IMR-90 (cell line): ENCODE data around the gene TENM4. TPM values are rescaled to one million over a fixed set of nuclear protein-coding genes. Genes with fewer than 3 reads are reported as not detected.

Source experiments
- ATAC-seq: fragments of 200-7000 bp; cut with Tn5 transposase; 2 replicates; pipeline ENCODE4 v1.9.1; 2020; ENCODE audit warnings: low read depth, mild to moderate bottlenecking, moderate library complexity
- BruUV-seq: library from RNA; stranded (reverse); fragments of 400-500 nt; replicated peaks from 2 replicates; lab custom pipeline; 2021; lab: Mats Ljungman, UMichigan
- CTCF ChIA-PET: fragments of 300-600 bp; formaldehyde crosslinking; extraction: SDS; loops from one replicate; lab custom pipeline; 2021; ENCODE audit warnings: antibody characterized with exemption; lab: Yijun Ruan, JAX
- POLR2A ChIA-PET: fragments of 300-600 bp; sonication (Branson Sonifier 250); formaldehyde crosslinking; loops from one replicate; lab custom pipeline; 2022; ENCODE audit warnings: antibody characterized with exemption; ENCODE audit not compliant: unreplicated experiment; lab: Charles Lee
- DNase-seq: peaks from one replicate; pipeline ENCODE4 v3.0.0; 2013
- H2AFZ ChIP-seq: replicated peaks from 2 replicates; pipeline ENCODE3; 2013; ENCODE audit warnings: low read length, mild to moderate bottlenecking; ENCODE audit not compliant: poor library complexity
- H2AK5ac ChIP-seq: 2 replicates; pipeline ENCODE4 v1.6.1; 2013; ENCODE audit warnings: low read depth, low read length, inconsistent platforms
- H2AK9ac ChIP-seq: replicated peaks from 2 replicates; pipeline ENCODE3; 2013; ENCODE audit warnings: mild to moderate bottlenecking, low read depth, low read length, moderate library complexity; ENCODE audit not compliant: poor library complexity
- H2BK120ac ChIP-seq: 2 replicates; pipeline ENCODE4 v1.6.1; 2013; ENCODE audit warnings: low read depth, low read length, inconsistent platforms
- H2BK15ac ChIP-seq: 3 replicates; pipeline ENCODE4 v1.6.1; 2013; ENCODE audit warnings: low read depth, low read length, inconsistent platforms
- H2BK20ac ChIP-seq: 2 replicates; pipeline ENCODE4 v1.6.1; 2013; ENCODE audit warnings: low read depth, mild to moderate bottlenecking, inconsistent platforms, low read length, moderate library complexity
- H2BK5ac ChIP-seq: 2 replicates; pipeline ENCODE4 v1.6.1; 2013; ENCODE audit warnings: mild to moderate bottlenecking, low read depth, low read length, inconsistent platforms; ENCODE audit not compliant: poor library complexity, severe bottlenecking
- H3K14ac ChIP-seq: replicated peaks from 2 replicates; pipeline ENCODE4 v1.6.1; 2013; ENCODE audit warnings: low read depth, low read length, inconsistent platforms
- H3K18ac ChIP-seq: 2 replicates; pipeline ENCODE4 v1.6.1; 2013; ENCODE audit warnings: low read depth, low read length, control low read depth
- H3K23ac ChIP-seq: 2 replicates; pipeline ENCODE4 v1.6.1; 2013; ENCODE audit warnings: low read depth, low read length, inconsistent platforms
- H3K27ac ChIP-seq: 2 replicates; pipeline ENCODE4 v1.5.1; 2013; ENCODE audit warnings: mild to moderate bottlenecking, control low read depth, low read length; ENCODE audit not compliant: insufficient read depth
- H3K27me3 ChIP-seq: 2 replicates; pipeline ENCODE4 v1.6.1; 2013; ENCODE audit warnings: low read length; ENCODE audit not compliant: control insufficient read depth, insufficient read depth
- H3K36me3 ChIP-seq: 2 replicates; pipeline ENCODE4 v1.6.1; 2013; ENCODE audit warnings: low read length, mixed read lengths; ENCODE audit not compliant: control insufficient read depth, insufficient read depth
- H3K4ac ChIP-seq: 2 replicates; pipeline ENCODE4 v1.6.1; 2013; ENCODE audit warnings: low read depth, low read length, inconsistent platforms
- H3K4me1 ChIP-seq: 2 replicates; pipeline ENCODE4 v1.6.1; 2013; ENCODE audit warnings: low read length, mixed read lengths; ENCODE audit not compliant: control insufficient read depth, insufficient read depth
- H3K4me2 ChIP-seq: 2 replicates; pipeline ENCODE4 v1.6.1; 2013; ENCODE audit warnings: low read depth, mild to moderate bottlenecking, control low read depth, low read length, moderate library complexity
- H3K4me3 ChIP-seq: 2 replicates; pipeline ENCODE4 v1.5.1; 2013; ENCODE audit warnings: low read depth, mild to moderate bottlenecking, control low read depth, low read length, moderate library complexity; ENCODE audit not compliant: insufficient read depth
- H3K56ac ChIP-seq: 2 replicates; pipeline ENCODE4 v1.6.1; 2013; ENCODE audit warnings: low read length, inconsistent platforms; ENCODE audit not compliant: insufficient read depth; ENCODE audit errors: extremely low read depth
- H3K79me1 ChIP-seq, 2 experiments: 2 replicates each; pipeline ENCODE4 v1.6.1; 2013; ENCODE audit warnings: low read length in 2 of 2, inconsistent platforms in 1 of 2, low read depth in 1 of 2
- H3K9ac ChIP-seq: 2 replicates; pipeline ENCODE4 v1.6.1; 2013; ENCODE audit warnings: low read depth, low read length, control low read depth
- H3K9me1 ChIP-seq: 2 replicates; pipeline ENCODE4 v1.6.1; 2013; ENCODE audit warnings: low read length, inconsistent platforms; ENCODE audit not compliant: insufficient read depth
- H3K9me3 ChIP-seq: 2 replicates; pipeline ENCODE4 v1.6.1; 2013; ENCODE audit warnings: low read length; ENCODE audit not compliant: control insufficient read depth, insufficient read depth
- H4K20me1 ChIP-seq: 2 replicates; pipeline ENCODE4 v1.6.1; 2013; ENCODE audit warnings: low read length, inconsistent platforms; ENCODE audit not compliant: insufficient read depth
- H4K5ac ChIP-seq: 2 replicates; pipeline ENCODE4 v1.6.1; 2013; ENCODE audit warnings: mild to moderate bottlenecking, low read depth, low read length, control low read depth
- H4K8ac ChIP-seq, 2 experiments: 2 replicates each; pipeline ENCODE4 v1.6.1; 2013; ENCODE audit warnings: low read depth in 2 of 2, low read length in 2 of 2, control low read depth in 1 of 2, inconsistent platforms in 1 of 2
- H4K91ac ChIP-seq: 2 replicates; pipeline ENCODE4 v1.6.1; 2013; ENCODE audit warnings: low read depth, low read length, inconsistent platforms; ENCODE audit not compliant: insufficient read depth
- CEBPB ChIP-seq: IDR thresholded peaks from 2 replicates; pipeline ENCODE4 v1.6.1; 2012; ENCODE audit warnings: low read depth, low read length, improper control_type of control experiment
- CHD1 ChIP-seq: IDR thresholded peaks from 2 replicates; pipeline ENCODE4 v1.6.1; 2012; ENCODE audit warnings: low read depth, low read length, improper control_type of control experiment
- MAFK ChIP-seq: IDR thresholded peaks from 2 replicates; pipeline ENCODE4 v1.6.1; 2012; ENCODE audit warnings: low read depth, low read length, improper control_type of control experiment
- MAZ ChIP-seq: IDR thresholded peaks from 2 replicates; pipeline ENCODE4 v1.6.1; 2012; ENCODE audit warnings: low read depth, mild to moderate bottlenecking, low read length, improper control_type of control experiment, moderate library complexity, borderline replicate concordance
- MXI1 ChIP-seq: IDR thresholded peaks from 2 replicates; pipeline ENCODE4 v1.6.1; 2012; ENCODE audit warnings: low read depth, mild to moderate bottlenecking, low read length, moderate library complexity, borderline replicate concordance
- NFE2L2 ChIP-seq: fragments of 150-350 bp; IDR thresholded peaks from 2 replicates; pipeline ENCODE4 v1.6.1; 2016; ENCODE audit warnings: low read depth, mild to moderate bottlenecking, low read length
- POLR2A ChIP-seq: IDR thresholded peaks from 2 replicates; pipeline ENCODE4 v1.6.1; 2012; ENCODE audit warnings: mild to moderate bottlenecking, low read depth, low read length
- RAD21 ChIP-seq: IDR thresholded peaks from 2 replicates; pipeline ENCODE4 v1.6.1; 2012; ENCODE audit warnings: low read length, improper control_type of control experiment
- RCOR1 ChIP-seq: IDR thresholded peaks from 2 replicates; pipeline ENCODE4 v1.6.1; 2012; ENCODE audit warnings: mild to moderate bottlenecking, low read length, improper control_type of control experiment; ENCODE audit not compliant: insufficient replicate concordance
- RFX5 ChIP-seq: IDR thresholded peaks from 2 replicates; pipeline ENCODE4 v1.8.0; 2012; ENCODE audit warnings: low read depth, mild to moderate bottlenecking, low read length, moderate library complexity
- SMC3 ChIP-seq: fragments of 150-350 bp; IDR thresholded peaks from 2 replicates; pipeline ENCODE4 v1.6.1; 2016; ENCODE audit warnings: low read depth, mild to moderate bottlenecking, antibody characterized with exemption, low read length, moderate library complexity
- WGBS, 2 experiments: methylation state at CpG; one replicate each; pipeline versions ENCODE4 v1.1.5 to v1.1.7; 2013; ENCODE audit warnings: missing lambda C conversion rate in 2 of 2; ENCODE audit not compliant: insufficient read length in 1 of 2; ENCODE audit errors: extremely low coverage in 2 of 2; 5-methylcytosine and 5-hydroxymethylcytosine counted together
- dilution Hi-C: fragments of 300-500 bp; cut with HindIII; formaldehyde crosslinking; loops from one replicate; pipeline ENCODE4 v1.14.3; 2018; ENCODE audit warnings: low sequenced_read_pairs; ENCODE audit not compliant: unreplicated experiment
- in situ Hi-C: fragments of 300-500 bp; cut with MboI; formaldehyde crosslinking; loops from 3 replicates; pipeline ENCODE4 v1.14.3; 2019; ENCODE audit warnings: low sequenced_read_pairs, inconsistent platforms, mixed read lengths
- intact Hi-C: fragments of 100-400 bp; cut with micrococcal nuclease; formaldehyde crosslinking; loops from 2 replicates; pipeline ENCODE4 v1.10.0; 2022
- polyA plus RNA-seq, 3 experiments: library from polyadenylated mRNA; depleted of rRNA; stranded (reverse); fragments of >200 nt; gene quantifications; 2 replicates each; pipeline ENCODE4 v1.2.3, GENCODE V29; 2012; ENCODE audit warnings: low replicate concordance in 1 of 3
- total RNA-seq: library from RNA; depleted of rRNA; stranded (reverse); fragments of >200 nt; gene quantifications from 2 replicates; pipeline ENCODE4 v1.2.3, GENCODE V29; 2012
- TF ChIP-seq, protein P1 (sequence below): fragments of 150-350 bp; IDR thresholded peaks from 2 replicates; pipeline ENCODE4 v1.6.1; 2017; ENCODE audit warnings: mild to moderate bottlenecking, antibody characterized with exemption, low read length, low read depth
- TF ChIP-seq, protein P2 (sequence below): conservative IDR thresholded peaks from 2 replicates; pipeline ENCODE4 v1.5.1; 2012; ENCODE audit warnings: mild to moderate bottlenecking, low read depth, low read length, improper control_type of control experiment

TENM4 gene
- total and polyA plus RNA-seq, 2 of the 4 experiments (the other 2 are of a cell fraction): 7.4 to 9.0 TPM

DNA sequence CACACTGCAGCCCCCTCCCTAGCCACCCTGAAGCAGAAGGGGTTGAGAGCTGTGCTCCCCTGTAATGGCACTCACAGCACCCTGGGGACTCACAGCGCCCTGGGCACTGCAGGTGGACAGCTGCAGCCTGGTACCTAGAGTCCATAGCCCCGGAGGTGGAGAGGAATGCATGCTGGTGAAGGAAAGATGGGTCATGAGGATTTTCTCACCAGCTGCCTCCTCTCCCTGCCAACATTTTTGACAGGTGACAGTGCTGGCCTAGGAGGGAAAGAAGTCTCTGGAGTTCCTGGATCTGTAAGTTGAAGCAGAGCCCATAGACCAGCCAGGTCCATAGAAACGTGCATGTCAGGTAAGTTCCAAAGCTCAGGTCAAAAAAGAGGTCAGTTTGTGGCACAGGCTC is 330.5 kb downstream of the TENM4 start:
- dilution Hi-C loops (no loop called here), intact Hi-C loops (no loop called here), in situ Hi-C loops (no loop called here)
- Histone ChIP-seq H3K9me1 (no peaks in the 10 kb centered on the region; the same call in 1 of the 2 replicates), H3K23ac (no peak overlapping the region), H2BK5ac (no peak overlapping the region), H3K4me2 (no peak overlapping the region), H2AK9ac (no peak overlapping the region), H2BK15ac (no peak overlapping the region), H3K79me1 (no peaks in the 10 kb centered on the region), H3K4me3 (no peak overlapping the region), H4K8ac (no peak overlapping the region), H4K5ac (no peak overlapping the region), H2AK5ac (no peak overlapping the region), H2BK120ac (no peak overlapping the region), H3K18ac (no peak overlapping the region), H3K4ac (no peak overlapping the region), H2AFZ (no peak overlapping the region), H3K56ac (no peak overlapping the region), H3K36me3 (0 out of 2 replicates have a peak, but pooled peaks cover 2% of the 10 kb centered on the region), H2BK20ac (no peak overlapping the region), H3K4me1 (no peaks in the 10 kb centered on the region; the same call in 1 of the 2 replicates), H3K9me3 (no peaks in the 10 kb centered on the region), H3K14ac (no peak overlapping the region), H3K27ac (no peak overlapping the region), H3K27me3 (no peaks in the 10 kb centered on the region), H4K20me1 (no peaks in the 10 kb centered on the region), H3K9ac (no peak overlapping the region), H4K91ac (no peak overlapping the region)
- no TSS peak for BruUV-seq
- ChIA-PET CTCF (no interaction called here), POLR2A (no interaction called here)
- DNase-seq: no peak
- TF ChIP-seq MXI1 (no peak), RFX5 (no peak), SMC3 (no peak), CHD1 (no peak), NFE2L2 (no peak), CEBPB (no peak), POLR2A (no peak), RCOR1 (no peak), MAZ (no peak), RAD21 (no peak), MAFK (no peak)
- TF ChIP-seq, protein P1, sequence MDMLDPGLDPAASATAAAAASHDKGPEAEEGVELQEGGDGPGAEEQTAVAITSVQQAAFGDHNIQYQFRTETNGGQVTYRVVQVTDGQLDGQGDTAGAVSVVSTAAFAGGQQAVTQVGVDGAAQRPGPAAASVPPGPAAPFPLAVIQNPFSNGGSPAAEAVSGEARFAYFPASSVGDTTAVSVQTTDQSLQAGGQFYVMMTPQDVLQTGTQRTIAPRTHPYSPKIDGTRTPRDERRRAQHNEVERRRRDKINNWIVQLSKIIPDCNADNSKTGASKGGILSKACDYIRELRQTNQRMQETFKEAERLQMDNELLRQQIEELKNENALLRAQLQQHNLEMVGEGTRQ: no peak
- TF ChIP-seq, protein P2, sequence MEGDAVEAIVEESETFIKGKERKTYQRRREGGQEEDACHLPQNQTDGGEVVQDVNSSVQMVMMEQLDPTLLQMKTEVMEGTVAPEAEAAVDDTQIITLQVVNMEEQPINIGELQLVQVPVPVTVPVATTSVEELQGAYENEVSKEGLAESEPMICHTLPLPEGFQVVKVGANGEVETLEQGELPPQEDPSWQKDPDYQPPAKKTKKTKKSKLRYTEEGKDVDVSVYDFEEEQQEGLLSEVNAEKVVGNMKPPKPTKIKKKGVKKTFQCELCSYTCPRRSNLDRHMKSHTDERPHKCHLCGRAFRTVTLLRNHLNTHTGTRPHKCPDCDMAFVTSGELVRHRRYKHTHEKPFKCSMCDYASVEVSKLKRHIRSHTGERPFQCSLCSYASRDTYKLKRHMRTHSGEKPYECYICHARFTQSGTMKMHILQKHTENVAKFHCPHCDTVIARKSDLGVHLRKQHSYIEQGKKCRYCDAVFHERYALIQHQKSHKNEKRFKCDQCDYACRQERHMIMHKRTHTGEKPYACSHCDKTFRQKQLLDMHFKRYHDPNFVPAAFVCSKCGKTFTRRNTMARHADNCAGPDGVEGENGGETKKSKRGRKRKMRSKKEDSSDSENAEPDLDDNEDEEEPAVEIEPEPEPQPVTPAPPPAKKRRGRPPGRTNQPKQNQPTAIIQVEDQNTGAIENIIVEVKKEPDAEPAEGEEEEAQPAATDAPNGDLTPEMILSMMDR: no peak
- no peak for ATAC-seq
- 80% methylated on average over 1 of the region's 3 CpGs; no CpG with 5 or more reads in 1 of the 2 experiments for WGBS, 2 experiments
